Trophoblast cell (in vitro differentiated cells and primary cell): ENCODE data around the gene ZDHHC24.

ENCODE experiments used
- DNase-seq, 2 donors: peaks; one replicate each; pipeline ENCODE4 v3.0.0-alpha.2; 2016
- H2AFZ ChIP-seq: 2 replicates; pipeline ENCODE4 v1.6.1; 2013; ENCODE audit warnings: low read length, moderate library complexity, mild to moderate bottlenecking; ENCODE audit not compliant: insufficient read depth, poor library complexity
- H2AK5ac ChIP-seq: 2 replicates; pipeline ENCODE4 v1.6.1; 2013; ENCODE audit warnings: mild to moderate bottlenecking, low read length
- H2BK120ac ChIP-seq: 2 replicates; pipeline ENCODE4 v1.6.1; 2013; ENCODE audit warnings: low read length, mild to moderate bottlenecking, moderate library complexity; ENCODE audit not compliant: insufficient read depth, poor library complexity
- H2BK12ac ChIP-seq: 2 replicates; pipeline ENCODE4 v1.6.1; 2013; ENCODE audit warnings: mild to moderate bottlenecking, low read length, moderate library complexity
- H2BK5ac ChIP-seq: 2 replicates; pipeline ENCODE4 v1.6.1; 2013; ENCODE audit warnings: low read length, low read depth, moderate library complexity, mild to moderate bottlenecking; ENCODE audit not compliant: poor library complexity
- H3K14ac ChIP-seq: 2 replicates; pipeline ENCODE4 v1.6.1; 2013; ENCODE audit warnings: mild to moderate bottlenecking, low read length
- H3K18ac ChIP-seq: 2 replicates; pipeline ENCODE4 v1.6.1; 2013; ENCODE audit warnings: mild to moderate bottlenecking, low read length
- H3K23ac ChIP-seq: 2 replicates; pipeline ENCODE4 v1.6.1; 2013; ENCODE audit warnings: low read length
- H3K27ac ChIP-seq: 2 replicates; pipeline ENCODE4 v1.5.1; 2013; ENCODE audit warnings: low read depth, mild to moderate bottlenecking, inconsistent platforms, low read length, moderate library complexity
- H3K27me3 ChIP-seq: 2 replicates; pipeline ENCODE4 v1.6.1; 2013; ENCODE audit warnings: inconsistent platforms, mild to moderate bottlenecking, low read length, moderate library complexity; ENCODE audit not compliant: insufficient read depth
- H3K36me3 ChIP-seq, 2 experiments: 1 replicate in 1 of 2; 2 replicates in 1 of 2; pipeline ENCODE4 v1.6.1; 2013; ENCODE audit warnings: low read length in 2 of 2, mild to moderate bottlenecking in 2 of 2, moderate library complexity in 1 of 2; ENCODE audit not compliant: insufficient read depth in 2 of 2, control insufficient read depth in 1 of 2
- H3K4ac ChIP-seq: 2 replicates; pipeline ENCODE4 v1.6.1; 2013; ENCODE audit warnings: low read depth, mild to moderate bottlenecking, low read length, moderate library complexity
- H3K4me1 ChIP-seq, 2 experiments: 1 replicate in 1 of 2; 2 replicates in 1 of 2; pipeline ENCODE4 v1.6.1; 2013; ENCODE audit warnings: low read length in 2 of 2, mild to moderate bottlenecking in 2 of 2, moderate library complexity in 1 of 2; ENCODE audit not compliant: insufficient read depth in 2 of 2, control insufficient read depth in 1 of 2
- H3K4me2 ChIP-seq: 2 replicates; pipeline ENCODE4 v1.6.1; 2013; ENCODE audit warnings: inconsistent platforms, mild to moderate bottlenecking, low read length, moderate library complexity
- H3K4me3 ChIP-seq: 2 replicates; pipeline ENCODE4 v1.5.1; 2013; ENCODE audit warnings: mild to moderate bottlenecking, low read depth, low read length, inconsistent platforms
- H3K79me1 ChIP-seq: one replicate; pipeline ENCODE4 v1.6.1; 2013; ENCODE audit warnings: low read length
- H3K79me2 ChIP-seq: 2 replicates; pipeline ENCODE4 v1.6.1; 2013; ENCODE audit warnings: low read length, mild to moderate bottlenecking; ENCODE audit not compliant: control insufficient read depth, insufficient read depth, poor library complexity
- H3K9ac ChIP-seq: 2 replicates; pipeline ENCODE4 v1.6.1; 2013; ENCODE audit warnings: mild to moderate bottlenecking, low read length
- H3K9me3 ChIP-seq: 2 replicates; pipeline ENCODE4 v1.6.1; 2013; ENCODE audit warnings: low read depth, mild to moderate bottlenecking, control low read depth, inconsistent platforms, low read length; ENCODE audit not compliant: insufficient read depth
- H4K12ac ChIP-seq: 2 replicates; pipeline ENCODE4 v1.6.1; 2013; ENCODE audit warnings: low read depth, mild to moderate bottlenecking, low read length, moderate library complexity
- H4K8ac ChIP-seq: 2 replicates; pipeline ENCODE4 v1.6.1; 2013; ENCODE audit warnings: low read depth, mild to moderate bottlenecking, low read length, moderate library complexity
- H4K91ac ChIP-seq: one replicate; pipeline ENCODE4 v1.6.1; 2013; ENCODE audit warnings: low read depth, mild to moderate bottlenecking, low read length, moderate library complexity
- WGBS: extraction: QIAGEN DNeasy Blood & Tissue Kit; methylation state at CpG from one replicate; pipeline ENCODE4 v1.1.7; 2013; ENCODE audit warnings: missing lambda C conversion rate; ENCODE audit not compliant: insufficient read length, insufficient coverage; ENCODE audit errors: extremely low coverage; 5-methylcytosine and 5-hydroxymethylcytosine counted together

The ZDHHC24 gene

GRCh38 chr11:66554602-66555001, 8.8 kb upstream of the ZDHHC24 start:
- no peak overlapping the region for H2BK5ac ChIP-seq
- H3K27me3 ChIP-seq, result no peaks in the 10 kb centered on the region
- H3K4ac ChIP-seq, result no peak overlapping the region
- H3K27ac ChIP-seq, result no peak overlapping the region
- no peaks in the 10 kb centered on the region for H3K4me1 ChIP-seq
- H3K9me3 ChIP-seq, result peaks cover 4% of the 10 kb centered on the region
- no peak overlapping the region for H2AFZ ChIP-seq
- H3K4me2 ChIP-seq, result no peak overlapping the region
- no peak overlapping the region for H3K14ac ChIP-seq
- H4K91ac ChIP-seq, result no peak overlapping the region
- DNase-seq, result no peak
- no peak overlapping the region for H2BK12ac ChIP-seq
- H4K12ac ChIP-seq, result no peak overlapping the region
- H3K79me2 ChIP-seq, result no peaks in the 10 kb centered on the region
- H3K23ac ChIP-seq, result no peak overlapping the region
- no peak overlapping the region for H3K9ac ChIP-seq
- no CpG with 5 or more reads among the region's 5 CpGs for whole genome bisulfite sequencing
- H3K79me1 ChIP-seq, result no peaks in the 10 kb centered on the region
- no peaks in the 10 kb centered on the region for H3K36me3 ChIP-seq
- no peak overlapping the region for H3K18ac ChIP-seq
- no peak overlapping the region for H2AK5ac ChIP-seq
- no peak overlapping the region for H2BK120ac ChIP-seq
- H4K8ac ChIP-seq, result no peak overlapping the region
- H3K4me3 ChIP-seq, result no peak overlapping the region

GRCh38 chr11:66550887-66551286, 5.0 kb upstream of the ZDHHC24 start:
- no peak overlapping the region for H2BK5ac ChIP-seq
- H3K27ac ChIP-seq, result no peak overlapping the region
- no peak overlapping the region for H2BK12ac ChIP-seq
- no peak overlapping the region for H2AFZ ChIP-seq
- H3K36me3 ChIP-seq, result no peaks in the 10 kb centered on the region
- H4K91ac ChIP-seq, result no peak overlapping the region
- peaks cover 3% of the 10 kb centered on the region for H3K79me1 ChIP-seq
- no peak overlapping the region for H3K18ac ChIP-seq
- no CpG with 5 or more reads among the region's 4 CpGs for WGBS
- peaks cover 2% of the 10 kb centered on the region for H3K79me2 ChIP-seq
- DNase-seq, result no peak
- H3K23ac ChIP-seq, result no peak overlapping the region
- no peaks in the 10 kb centered on the region for H3K27me3 ChIP-seq
- H3K14ac ChIP-seq, result no peak overlapping the region
- H3K4me1 ChIP-seq, result peaks cover 3 to 5% of the 10 kb centered on the region in 2 experiments
- no peak overlapping the region for H3K4ac ChIP-seq
- no peak overlapping the region for H3K4me3 ChIP-seq
- H3K9ac ChIP-seq, result no peak overlapping the region
- no peaks in the 10 kb centered on the region for H3K9me3 ChIP-seq
- H4K12ac ChIP-seq, result no peak overlapping the region
- H2AK5ac ChIP-seq, result no peak overlapping the region
- no peak overlapping the region for H4K8ac ChIP-seq
- no peak overlapping the region for H3K4me2 ChIP-seq
- H2BK120ac ChIP-seq, result no peak overlapping the region

- no peak overlapping the region for H4K91ac ChIP-seq
- H3K4me3 ChIP-seq, result no peak overlapping the region
- no peak overlapping the region for H3K23ac ChIP-seq
- H2BK120ac ChIP-seq, result no peak overlapping the region
- H4K12ac ChIP-seq, result no peak overlapping the region
- no peak overlapping the region for H3K9ac ChIP-seq
- no peak overlapping the region for H2AFZ ChIP-seq
- H4K8ac ChIP-seq, result no peak overlapping the region
- no peak overlapping the region for H3K4ac ChIP-seq
- peaks cover 5% of the 10 kb centered on the region for H3K79me2 ChIP-seq
- no CpG with 5 or more reads among the region's 3 CpGs for WGBS
- H2BK12ac ChIP-seq, result no peak overlapping the region
- no peak overlapping the region for H2BK5ac ChIP-seq
- no peak overlapping the region for H3K18ac ChIP-seq
- no peaks in the 10 kb centered on the region for H3K27me3 ChIP-seq
- peaks cover 7% of the 10 kb centered on the region for H3K79me1 ChIP-seq
- DNase-seq, result no peak
- no peak overlapping the region for H3K14ac ChIP-seq
- H3K4me1 ChIP-seq, result peaks cover 3 to 5% of the 10 kb centered on the region in 2 experiments
- H3K9me3 ChIP-seq, result no peaks in the 10 kb centered on the region
- no peak overlapping the region for H2AK5ac ChIP-seq
- no peak overlapping the region for H3K4me2 ChIP-seq
- no peaks in the 10 kb centered on the region for H3K36me3 ChIP-seq
- H3K27ac ChIP-seq, result no peak overlapping the region
These were observed 3.8 kb upstream of the ZDHHC24 start for GRCh38 chr11:66549696-66550095.

GRCh38 chr11:66548774-66549630, 3.2 kb upstream of the ZDHHC24 start:
- Histone ChIP-seq H2AFZ (no peak overlapping the region), H3K27me3 (no peaks in the 10 kb centered on the region), H3K9me3 (no peaks in the 10 kb centered on the region), H2BK120ac (no peak overlapping the region), H3K4ac (no peak overlapping the region), H3K79me2 (peaks cover 5% of the 10 kb centered on the region), H3K4me3 (no peak overlapping the region), H3K23ac (no peak overlapping the region), H2AK5ac (no peak overlapping the region), H3K18ac (no peak overlapping the region), H3K79me1 (peaks cover 7% of the 10 kb centered on the region), H4K91ac (no peak overlapping the region), H3K27ac (no peak overlapping the region), H3K4me2 (no peak overlapping the region), H2BK12ac (no peak overlapping the region), H3K36me3 (no peaks in the 10 kb centered on the region), H3K9ac (no peak overlapping the region), H4K8ac (no peak overlapping the region), H4K12ac (no peak overlapping the region), H3K14ac (no peak overlapping the region), H2BK5ac (no peak overlapping the region), H3K4me1 (peaks cover 3 to 5% of the 10 kb centered on the region in 2 experiments)
- no peak for DNase-seq
- no CpG with 5 or more reads among the region's 16 CpGs for WGBS
